Keratinocyte (primary cell): ENCODE results near the gene TTC24.

Experiments
- CTCF ChIP-seq, 3 experiments: IDR thresholded peaks in 1 of 3; conservative IDR thresholded peaks in 1 of 3; optimal IDR thresholded peaks in 1 of 3; 2 replicates in 2 of 3; 3 replicates in 1 of 3; pipeline versions ENCODE3 to v1.5.1; 2011; ENCODE audit warnings: low read length in 3 of 3, mild to moderate bottlenecking in 3 of 3, moderate library complexity in 2 of 3, control low read depth in 1 of 3, inconsistent platforms in 1 of 3; ENCODE audit not compliant: insufficient read depth in 2 of 3; ENCODE audit errors: extremely low read depth in 1 of 3
- EZH2 ChIP-seq: IDR thresholded peaks from one replicate; pipeline ENCODE4 v1.6.1; 2012; ENCODE audit warnings: inconsistent platforms, mild to moderate bottlenecking, low read length, moderate library complexity

DNA sequence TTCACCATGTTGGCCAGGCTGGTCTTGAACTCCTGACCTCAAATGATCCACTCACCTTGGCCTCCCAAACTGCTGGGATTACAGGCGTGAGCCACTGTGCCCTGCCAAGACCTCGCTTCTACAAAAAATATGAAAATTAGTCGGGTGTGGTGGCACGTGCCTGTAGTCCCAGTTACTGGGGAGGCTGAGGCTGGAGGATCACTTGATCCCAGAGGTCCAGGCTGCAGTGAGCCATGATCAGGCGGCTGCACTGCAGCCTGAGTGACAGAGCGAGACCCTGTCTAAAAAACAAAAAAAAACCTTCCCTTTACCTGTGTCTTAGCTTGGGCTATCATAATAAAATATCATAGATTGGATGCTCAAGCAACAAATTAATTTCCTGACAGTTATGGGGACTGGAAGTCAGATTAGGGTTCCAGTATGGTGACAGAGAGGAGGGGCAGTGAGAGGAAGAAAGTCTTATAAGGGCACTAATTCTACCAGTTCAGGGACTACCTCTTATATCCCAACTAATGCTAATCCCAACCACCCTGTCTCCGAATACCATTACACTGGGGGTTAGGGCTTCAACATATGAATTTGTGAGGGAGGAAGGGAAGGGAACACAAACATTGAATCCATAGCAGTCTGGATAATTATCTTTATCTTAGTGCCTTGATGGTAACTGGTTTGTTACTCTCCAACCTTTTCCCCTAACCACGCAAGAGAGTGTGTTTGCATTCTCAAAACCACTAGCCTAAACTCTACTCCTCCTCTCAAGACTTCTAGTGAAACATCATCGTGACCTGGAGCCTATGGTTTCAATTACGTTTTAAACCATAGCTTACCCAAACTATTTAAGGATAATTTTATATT, 11.0 kb downstream of the TTC24 start:
- TF ChIP-seq CTCF (optimal IDR thresholded peaks at IDR 0.05 in 1 of 3, IDR thresholded peaks at IDR 0.05 in 1 of 3, conservative IDR thresholded peaks at IDR 0.05 in 1 of 3; ENCODE audit: extremely low read depth in 1 of 3, insufficient read depth in 2 of 3, low read length in 3 of 3) (no peak), EZH2 (no peak)
